Spleen (tissue), 11 donors: ENCODE measurements around the gene RGS6. TPM values are rescaled to one million over a fixed set of nuclear protein-coding genes. Genes with fewer than 3 reads are reported as not detected.

ENCODE experiments used
- DNase-seq: peaks from one replicate; pipeline ENCODE4 v3.0.0-alpha.2; 2020
- H3K27ac ChIP-seq, 8 donors: fragments of 200-600 bp; sonication (generic) in 7 of 8; 1 replicate in 4 of 8; 2 replicates in 4 of 8; pipeline versions ENCODE4 v1.5.0 to v1.8.0; 2016 to 2021; ENCODE audit warnings: inconsistent platforms in 4 of 8, mild to moderate bottlenecking in 4 of 8, moderate library complexity in 1 of 8
- H3K27me3 ChIP-seq, 7 donors: fragments of 200-600 bp; sonication (generic) in 6 of 7; replicated peaks in 1 of 7; 1 replicate in 4 of 7; 2 replicates in 3 of 7; pipeline versions ENCODE4 v1.5.0 to v1.8.0; 2016 to 2021; ENCODE audit warnings: inconsistent platforms in 3 of 7, mild to moderate bottlenecking in 1 of 7
- H3K36me3 ChIP-seq, 6 donors: fragments of 200-600 bp; sonication (generic) in 5 of 6; 1 replicate in 4 of 6; 2 replicates in 2 of 6; pipeline versions ENCODE4 v1.5.0 to v1.8.0; 2016 to 2021; ENCODE audit warnings: inconsistent platforms in 2 of 6
- H3K4me1 ChIP-seq, 6 donors: fragments of 200-600 bp; sonication (generic) in 5 of 6; 1 replicate in 3 of 6; 2 replicates in 3 of 6; pipeline versions ENCODE4 v1.5.0 to v1.8.0; 2016 to 2021; ENCODE audit warnings: inconsistent platforms in 3 of 6
- H3K4me3 ChIP-seq, 8 donors: fragments of 200-600 bp; sonication (generic) in 7 of 8; 1 replicate in 4 of 8; 2 replicates in 4 of 8; pipeline versions ENCODE4 v1.5.0 to v1.8.0; 2016 to 2021; ENCODE audit warnings: inconsistent platforms in 4 of 8, mild to moderate bottlenecking in 4 of 8, moderate library complexity in 2 of 8
- H3K9me3 ChIP-seq, 8 donors: fragments of 200-600 bp; sonication (generic) in 7 of 8; 1 replicate in 4 of 8; 2 replicates in 4 of 8; pipeline versions ENCODE4 v1.5.0 to v1.8.0; 2016 to 2021; ENCODE audit warnings: inconsistent platforms in 4 of 8
- POLR2A ChIP-seq, 3 donors: fragments of 450-650 bp; IDR thresholded peaks; one replicate each; pipeline ENCODE4 v1.5.1; 2017; ENCODE audit warnings: antibody characterized with exemption in 3 of 3, mild to moderate bottlenecking in 1 of 3
- POLR2AphosphoS5 ChIP-seq, 3 donors: sonication (generic); formaldehyde crosslinking; IDR thresholded peaks; one replicate each; pipeline ENCODE4 v1.5.1; 2017; ENCODE audit warnings: antibody characterized with exemption in 3 of 3
- WGBS, 5 donors: extraction: QIAGEN DNeasy Blood & Tissue Kit in 3 of 5; methylation state at CpG; one replicate each; pipeline versions ENCODE4 v1.1.5 to v1.1.7; 2013 to 2018; 5-methylcytosine and 5-hydroxymethylcytosine counted together
- intact Hi-C: fragments of 100-400 bp; cut with DNase I; formaldehyde crosslinking; loops from one replicate; pipeline ENCODE4 v1.15.0; 2023; ENCODE audit warnings: low total_unique reads
- polyA plus RNA-seq, 3 donors: library from polyadenylated mRNA; stranded (reverse); fragments of 200-250 nt; gene quantifications; one replicate each; pipeline ENCODE4 v1.2.1, GENCODE V29; 2013
- total RNA-seq, 7 donors: library from RNA; depleted of rRNA in 3 of 7; stranded (reverse); fragments of >200 nt in 3 of 7; fragmentation: NEBNext Ultra II Directional in 4 of 7; extraction: Animal tissue kit (Norgen Biotek cat#: 25700) in 4 of 7; gene quantifications; one replicate each; pipeline versions ENCODE4 v1.1.0 to v1.2.1, GENCODE V29; 2016 to 2021
- TF ChIP-seq, protein P1 (sequence below), 11 experiments: fragments of 200-600 bp in 7 of 11; fragments of 450-650 bp in 4 of 11; sonication (generic) in 4 of 11; IDR thresholded peaks in 8 of 11; conservative IDR thresholded peaks in 3 of 11; 1 replicate in 7 of 11; 2 replicates in 4 of 11; pipeline versions ENCODE4 v1.4.0 to v1.8.0; 2016 to 2021; ENCODE audit warnings: antibody characterized with exemption in 11 of 11, inconsistent platforms in 4 of 11, mild to moderate bottlenecking in 1 of 11
- donor health status: healthy with polysubstance abuse.
- donor health status: DM: no; HTN: no; CAD: no; lungs with moderate emphysema.
- donor health status: DM: no; HTN: no; CAD: no.
- donor health status: Bipolar disorder and iron deficiency.
- donor health status: healthy.
- donor health status: DM: no; HTN: no; CAD: no.
- donor health status: DM: yes; HTN: yes; CAD: no.

Gene RGS6
- total and polyA plus RNA-seq, 10 donors: 0.20 to 8.1 (median 2.3) TPM

DNA sequence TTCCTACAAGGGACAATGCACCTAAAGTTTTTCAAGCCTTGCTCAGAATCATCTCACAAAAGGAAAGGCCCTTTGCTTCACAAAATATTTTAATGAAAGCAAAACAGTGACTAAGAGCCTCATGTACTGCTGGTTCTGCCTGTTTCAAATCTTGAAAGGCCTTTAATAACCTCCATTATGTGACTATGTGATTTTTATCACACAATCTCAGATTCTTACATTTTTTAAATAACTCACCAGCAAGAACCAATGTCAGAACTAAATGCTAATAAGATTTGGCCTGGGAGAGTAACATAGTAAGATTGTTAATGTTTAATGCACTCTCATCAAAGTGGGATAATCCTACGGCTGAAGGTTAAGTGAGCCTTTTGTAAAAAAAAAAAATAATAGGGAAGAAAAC lies 378.9 kb downstream of the RGS6 start:
- Histone ChIP-seq H3K27me3 (no peaks in the 10 kb centered on the region), H3K4me1 (no peaks in the 10 kb centered on the region), H3K27ac (no peak overlapping the region), H3K4me3 (no peak overlapping the region), H3K36me3 (no peaks in the 10 kb centered on the region), H3K9me3 (peaks cover 0 to 11% (median 4%) of the 10 kb centered on the region in 8 donors)
- 78 to 92% (median 81%) methylated on average over 1 of the region's 1 CpG for WGBS, 5 donors
- TF ChIP-seq, protein P1, sequence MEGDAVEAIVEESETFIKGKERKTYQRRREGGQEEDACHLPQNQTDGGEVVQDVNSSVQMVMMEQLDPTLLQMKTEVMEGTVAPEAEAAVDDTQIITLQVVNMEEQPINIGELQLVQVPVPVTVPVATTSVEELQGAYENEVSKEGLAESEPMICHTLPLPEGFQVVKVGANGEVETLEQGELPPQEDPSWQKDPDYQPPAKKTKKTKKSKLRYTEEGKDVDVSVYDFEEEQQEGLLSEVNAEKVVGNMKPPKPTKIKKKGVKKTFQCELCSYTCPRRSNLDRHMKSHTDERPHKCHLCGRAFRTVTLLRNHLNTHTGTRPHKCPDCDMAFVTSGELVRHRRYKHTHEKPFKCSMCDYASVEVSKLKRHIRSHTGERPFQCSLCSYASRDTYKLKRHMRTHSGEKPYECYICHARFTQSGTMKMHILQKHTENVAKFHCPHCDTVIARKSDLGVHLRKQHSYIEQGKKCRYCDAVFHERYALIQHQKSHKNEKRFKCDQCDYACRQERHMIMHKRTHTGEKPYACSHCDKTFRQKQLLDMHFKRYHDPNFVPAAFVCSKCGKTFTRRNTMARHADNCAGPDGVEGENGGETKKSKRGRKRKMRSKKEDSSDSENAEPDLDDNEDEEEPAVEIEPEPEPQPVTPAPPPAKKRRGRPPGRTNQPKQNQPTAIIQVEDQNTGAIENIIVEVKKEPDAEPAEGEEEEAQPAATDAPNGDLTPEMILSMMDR (IDR thresholded peaks at IDR 0.05 in 8 of 11, conservative IDR thresholded peaks at IDR 0.05 in 3 of 11): no peak
- TF ChIP-seq POLR2AphosphoS5 (IDR thresholded peaks at IDR 0.05) (no peak), POLR2A (IDR thresholded peaks at IDR 0.05) (no peak)
- intact Hi-C loops: no loop called here
- DNase-seq: no peak

DNA sequence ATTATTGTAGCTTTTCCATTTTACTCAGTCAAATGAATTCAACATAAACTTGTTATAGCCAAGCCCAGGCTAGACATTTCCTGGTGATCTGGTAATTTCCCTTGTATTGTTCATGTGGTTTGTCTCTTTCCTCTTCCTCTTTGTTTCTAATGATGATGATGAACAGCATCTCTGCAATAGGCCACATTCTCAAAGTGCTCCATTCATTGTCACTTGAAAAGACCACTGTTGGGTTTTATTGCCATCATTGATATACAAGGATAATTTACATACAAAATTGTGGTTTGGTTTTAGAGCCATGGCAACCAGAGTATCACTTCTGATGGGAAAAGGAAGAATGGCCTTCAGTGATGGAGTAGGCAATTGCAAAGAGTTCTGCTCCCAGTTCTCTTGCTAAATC lies 379.3 kb downstream of the RGS6 start:
- H3K4me3 ChIP-seq: no peak overlapping the region
- DNase-seq: no peak
- H3K27me3 ChIP-seq: no peaks in the 10 kb centered on the region
- no peaks in the 10 kb centered on the region for H3K4me1 ChIP-seq
- H3K9me3 ChIP-seq: peaks cover 0 to 11% (median under 1%) of the 10 kb centered on the region in 8 donors
- no peak overlapping the region for H3K27ac ChIP-seq
- intact Hi-C loops: no loop called here
- TF ChIP-seq POLR2A (IDR thresholded peaks at IDR 0.05) (no peak), POLR2AphosphoS5 (IDR thresholded peaks at IDR 0.05) (no peak)
- TF ChIP-seq, protein P1 (IDR thresholded peaks at IDR 0.05 in 8 of 11, conservative IDR thresholded peaks at IDR 0.05 in 3 of 11): no peak
- no peaks in the 10 kb centered on the region for H3K36me3 ChIP-seq

DNA sequence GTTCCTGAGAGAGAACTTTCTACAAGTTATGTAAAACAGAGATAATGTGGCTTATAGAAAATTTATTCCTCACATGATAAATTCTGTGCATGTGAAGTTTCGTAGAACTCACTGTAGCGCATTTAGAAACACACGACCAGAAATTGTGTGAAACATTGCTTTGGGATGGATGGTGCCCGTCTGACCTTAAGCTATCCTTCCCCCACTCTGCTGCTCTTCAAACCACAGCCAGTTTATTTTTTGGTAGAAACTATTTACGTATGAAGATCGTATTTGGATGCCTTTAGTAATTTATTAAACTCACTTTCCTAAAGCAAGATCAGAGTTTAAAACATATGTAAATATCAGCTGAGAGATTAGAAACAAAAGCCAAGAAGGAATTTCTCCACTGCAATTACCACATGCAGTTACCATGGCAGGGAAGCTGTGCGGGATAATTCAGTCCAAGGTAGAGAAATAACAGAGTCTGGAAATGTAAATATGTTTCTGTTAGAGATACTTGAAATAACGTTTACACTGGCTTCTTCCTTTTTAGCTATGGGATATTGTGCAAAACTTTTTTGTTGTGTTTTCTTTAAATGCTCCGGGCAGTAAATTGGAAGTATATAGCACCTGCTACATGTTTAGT lies 382.7 kb downstream of the RGS6 start:
- Histone ChIP-seq H3K27me3 (peaks cover 0 to 8% (median 0%) of the 10 kb centered on the region in 7 donors), H3K4me3 (no peak overlapping the region), H3K4me1 (no peaks in the 10 kb centered on the region), H3K27ac (no peak overlapping the region), H3K9me3 (peaks cover 0 to 8% (median 0%) of the 10 kb centered on the region in 8 donors), H3K36me3 (no peaks in the 10 kb centered on the region)
- WGBS, 5 donors: 82 to 88% (median 87%) methylated on average over 9 of the region's 9 CpGs
- no peak for TF ChIP-seq POLR2AphosphoS5 (IDR thresholded peaks at IDR 0.05)
- TF ChIP-seq, protein P1 (IDR thresholded peaks at IDR 0.05 in 8 of 11, conservative IDR thresholded peaks at IDR 0.05 in 3 of 11): no peak
- TF ChIP-seq POLR2A (IDR thresholded peaks at IDR 0.05): no peak
- intact Hi-C loops: no loop called here
- no peak for DNase-seq

DNA sequence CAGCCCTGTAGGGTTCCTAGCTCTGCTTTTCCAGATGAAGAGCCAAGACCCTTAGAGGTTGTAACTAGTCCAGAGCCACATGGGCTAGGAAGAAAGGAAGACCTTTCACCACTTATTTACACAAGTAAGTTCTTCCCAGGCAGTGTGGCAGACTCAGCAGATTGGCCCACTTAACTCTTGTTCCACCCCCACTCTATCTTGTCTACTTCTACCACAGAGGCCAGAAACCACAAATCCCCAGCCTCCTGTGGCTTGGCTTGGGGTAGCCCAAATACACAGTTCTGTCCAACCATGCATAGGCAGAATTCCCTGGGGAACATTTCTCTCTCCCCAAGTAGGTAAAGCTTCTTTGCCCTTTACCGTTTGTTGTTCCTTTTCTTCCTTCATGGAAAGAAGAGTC lies 383.5 kb downstream of the RGS6 start:
- no peak for DNase-seq
- no peak for TF ChIP-seq POLR2AphosphoS5 (IDR thresholded peaks at IDR 0.05)
- TF ChIP-seq POLR2A (IDR thresholded peaks at IDR 0.05): no peak
- TF ChIP-seq, protein P1 (IDR thresholded peaks at IDR 0.05 in 8 of 11, conservative IDR thresholded peaks at IDR 0.05 in 3 of 11): no peak
- intact Hi-C loops: no loop called here
- H3K27me3 ChIP-seq: peaks cover 0 to 8% (median 0%) of the 10 kb centered on the region in 7 donors
- 54 to 78% (median 70%) methylated on average over 1 of the region's 1 CpG for WGBS, 5 donors
- H3K36me3 ChIP-seq: no peaks in the 10 kb centered on the region
- peaks cover 0 to 8% (median 0%) of the 10 kb centered on the region in 8 donors for H3K9me3 ChIP-seq
- H3K27ac ChIP-seq: no peak overlapping the region
- H3K4me3 ChIP-seq: no peak overlapping the region
- H3K4me1 ChIP-seq: no peaks in the 10 kb centered on the region
